ENCODE measurements around the gene SPAG8. TPM values are rescaled to one million over a fixed set of nuclear protein-coding genes. Genes with fewer than 3 reads are reported as not detected.
A peak's percentile ranks its signal among the peaks of the same experiment; 100 is the strongest.

The SPAG8 gene
- total RNA-seq, 1 donor from 2014 or later, result 3.2 TPM

DNA sequence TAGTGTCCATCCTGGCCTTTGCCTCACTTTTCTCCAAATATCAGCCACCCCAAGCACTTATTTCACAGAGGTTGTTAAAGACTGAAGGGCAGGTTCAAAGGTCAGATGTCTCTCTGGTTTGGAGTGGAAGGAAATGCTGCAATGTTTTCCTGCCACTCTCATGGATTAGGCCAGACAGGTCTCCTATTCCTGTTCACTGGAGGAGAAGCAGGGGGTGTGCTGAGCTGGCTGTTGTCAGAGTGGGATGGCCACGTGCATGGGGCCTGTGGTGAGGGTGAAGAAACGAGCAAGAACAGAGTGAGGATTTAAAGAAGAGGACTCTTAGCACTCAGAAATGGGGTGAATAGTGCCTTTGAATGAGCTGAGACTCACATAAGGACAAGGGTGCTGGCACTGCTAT is 23.7 kb upstream of the SPAG8 start:
- peaks cover 24% of the 10 kb centered on the region for H3K4me1 Mint-ChIP-seq (ENCODE audit: low read depth)
- H3K9me3 Mint-ChIP-seq (ENCODE audit: low read depth), result no peaks in the 10 kb centered on the region
- H3K36me3 Mint-ChIP-seq (ENCODE audit: insufficient read depth), result peaks cover 6% of the 10 kb centered on the region
- H3K27me3 Mint-ChIP-seq, result no peaks in the 10 kb centered on the region
- H3K27ac Mint-ChIP-seq, result no peak overlapping the region
- no peak overlapping the region for H3K4me3 Mint-ChIP-seq (ENCODE audit: low read depth)
- TF ChIP-seq, protein P1, sequence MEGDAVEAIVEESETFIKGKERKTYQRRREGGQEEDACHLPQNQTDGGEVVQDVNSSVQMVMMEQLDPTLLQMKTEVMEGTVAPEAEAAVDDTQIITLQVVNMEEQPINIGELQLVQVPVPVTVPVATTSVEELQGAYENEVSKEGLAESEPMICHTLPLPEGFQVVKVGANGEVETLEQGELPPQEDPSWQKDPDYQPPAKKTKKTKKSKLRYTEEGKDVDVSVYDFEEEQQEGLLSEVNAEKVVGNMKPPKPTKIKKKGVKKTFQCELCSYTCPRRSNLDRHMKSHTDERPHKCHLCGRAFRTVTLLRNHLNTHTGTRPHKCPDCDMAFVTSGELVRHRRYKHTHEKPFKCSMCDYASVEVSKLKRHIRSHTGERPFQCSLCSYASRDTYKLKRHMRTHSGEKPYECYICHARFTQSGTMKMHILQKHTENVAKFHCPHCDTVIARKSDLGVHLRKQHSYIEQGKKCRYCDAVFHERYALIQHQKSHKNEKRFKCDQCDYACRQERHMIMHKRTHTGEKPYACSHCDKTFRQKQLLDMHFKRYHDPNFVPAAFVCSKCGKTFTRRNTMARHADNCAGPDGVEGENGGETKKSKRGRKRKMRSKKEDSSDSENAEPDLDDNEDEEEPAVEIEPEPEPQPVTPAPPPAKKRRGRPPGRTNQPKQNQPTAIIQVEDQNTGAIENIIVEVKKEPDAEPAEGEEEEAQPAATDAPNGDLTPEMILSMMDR (IDR thresholded peaks at IDR 0.05; ENCODE audit: unreplicated experiment), result no peak
- no peak for DNase-seq (ENCODE audit: low spot score, unreplicated experiment)

DNA sequence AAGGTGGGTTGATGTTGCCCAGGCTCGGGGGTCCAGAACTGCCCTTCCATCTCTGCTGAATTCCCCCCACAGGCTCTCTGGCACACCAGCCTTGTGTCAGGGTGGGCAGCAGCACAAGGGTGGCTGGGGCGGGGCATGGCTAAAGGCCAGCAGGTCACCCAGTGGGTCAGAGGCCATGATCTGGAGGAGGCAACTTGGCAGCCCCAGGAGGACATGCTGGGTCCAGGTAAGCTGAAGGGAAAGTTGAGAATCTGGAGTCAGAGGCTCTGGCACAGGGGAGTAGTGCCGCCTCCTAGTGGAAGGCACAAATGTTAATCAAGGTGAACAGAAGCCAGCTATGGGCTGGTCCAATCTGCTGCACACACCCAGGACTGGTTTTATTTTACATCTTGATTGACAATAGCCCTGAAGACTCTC is 23.2 kb upstream of the SPAG8 start:
- no peak overlapping the region for H3K27ac Mint-ChIP-seq
- TF ChIP-seq, protein P1 (IDR thresholded peaks at IDR 0.05; ENCODE audit: unreplicated experiment), result peak; percentile 49
- H3K36me3 Mint-ChIP-seq (ENCODE audit: insufficient read depth), result peaks cover 6% of the 10 kb centered on the region
- peaks cover 24% of the 10 kb centered on the region for H3K4me1 Mint-ChIP-seq (ENCODE audit: low read depth)
- H3K9me3 Mint-ChIP-seq (ENCODE audit: low read depth), result no peaks in the 10 kb centered on the region
- no peaks in the 10 kb centered on the region for H3K27me3 Mint-ChIP-seq
- no peak overlapping the region for H3K4me3 Mint-ChIP-seq (ENCODE audit: low read depth)
- DNase-seq (ENCODE audit: low spot score, unreplicated experiment), result no peak

DNA sequence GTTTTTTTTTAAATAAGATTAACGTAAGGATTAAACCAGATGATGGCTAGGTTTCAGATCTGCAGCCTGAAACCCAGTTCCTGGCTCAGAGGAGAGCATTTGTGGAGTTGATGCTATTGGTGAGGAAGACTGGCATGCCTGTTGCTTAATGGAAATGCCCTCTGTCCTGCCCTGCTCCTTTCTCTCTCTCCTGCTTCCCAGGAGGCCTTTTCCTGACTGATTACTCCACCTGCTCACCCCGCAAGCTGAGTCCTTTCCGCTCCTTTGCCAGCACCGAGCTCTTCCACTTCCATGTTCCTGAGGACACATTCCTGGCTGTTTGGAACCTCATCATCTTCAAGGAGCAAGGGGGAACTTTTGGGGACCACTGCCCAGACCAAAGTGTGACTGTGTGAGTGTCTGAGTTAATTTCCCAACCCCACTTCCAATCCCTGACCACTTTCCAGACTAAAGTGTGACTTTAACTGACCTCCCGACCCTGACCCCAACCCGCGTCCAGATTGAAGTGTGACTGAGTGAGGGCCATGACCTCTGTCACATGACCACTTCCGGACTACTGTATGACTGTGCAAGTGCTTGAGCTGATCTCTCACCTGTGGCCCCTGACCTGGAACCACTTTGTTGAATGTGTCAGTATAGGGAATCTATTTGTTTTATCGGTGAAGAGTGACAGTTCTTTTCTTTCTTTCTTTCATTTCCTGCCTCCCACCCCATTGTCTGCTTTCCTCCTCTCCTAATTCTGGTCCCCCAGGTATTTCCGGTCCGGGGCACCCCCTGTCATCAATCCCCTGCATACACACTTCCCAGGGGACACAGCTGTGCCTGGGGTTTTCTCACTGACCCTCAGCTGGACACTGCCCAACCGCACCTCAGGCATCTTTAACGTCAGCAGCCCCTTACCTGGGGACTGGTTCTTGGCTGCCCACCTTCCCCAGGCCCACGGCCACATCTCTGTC is 22.5 kb upstream of the SPAG8 start:
- Mint-ChIP-seq H3K4me3 (ENCODE audit: low read depth) (no peak overlapping the region), H3K27me3 (no peaks in the 10 kb centered on the region), H3K4me1 (ENCODE audit: low read depth) (peaks cover 31% of the 10 kb centered on the region), H3K9me3 (ENCODE audit: low read depth) (no peaks in the 10 kb centered on the region), H3K36me3 (ENCODE audit: insufficient read depth) (peaks cover 3% of the 10 kb centered on the region), H3K27ac (peak overlapping the region; percentile 43)
- TF ChIP-seq, protein P1 (IDR thresholded peaks at IDR 0.05; ENCODE audit: unreplicated experiment), result no peak
- no peak for DNase-seq (ENCODE audit: low spot score, unreplicated experiment)

DNA sequence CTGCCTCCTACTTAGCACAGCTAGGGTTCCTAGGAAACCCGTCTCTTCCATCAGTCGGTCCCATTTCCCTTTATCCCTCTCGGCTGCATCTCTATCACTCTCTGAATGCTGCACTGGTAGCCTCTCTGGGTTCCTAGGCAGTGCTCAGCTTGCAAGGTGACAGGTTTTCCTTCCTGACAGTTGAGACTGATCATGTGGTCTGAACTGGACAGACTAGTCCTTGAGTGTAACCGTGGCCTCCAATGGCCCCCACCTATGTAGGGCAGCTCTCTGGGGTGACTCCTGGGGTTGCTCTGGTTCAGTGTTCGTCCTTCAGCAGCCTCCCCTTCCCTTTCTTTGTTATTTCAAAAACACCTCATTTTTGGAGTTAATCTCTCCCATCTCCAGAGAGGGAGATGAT is 20.8 kb upstream of the SPAG8 start:
- H3K4me1 Mint-ChIP-seq (ENCODE audit: low read depth), result peaks cover 39% of the 10 kb centered on the region
- H3K4me3 Mint-ChIP-seq (ENCODE audit: low read depth), result no peak overlapping the region
- no peak for DNase-seq (ENCODE audit: low spot score, unreplicated experiment)
- TF ChIP-seq, protein P1 (IDR thresholded peaks at IDR 0.05; ENCODE audit: unreplicated experiment), result no peak
- H3K9me3 Mint-ChIP-seq (ENCODE audit: low read depth), result no peaks in the 10 kb centered on the region
- peak overlapping the region; percentile 29 for H3K27ac Mint-ChIP-seq
- H3K36me3 Mint-ChIP-seq (ENCODE audit: insufficient read depth), result no peaks in the 10 kb centered on the region
- no peaks in the 10 kb centered on the region for H3K27me3 Mint-ChIP-seq

DNA sequence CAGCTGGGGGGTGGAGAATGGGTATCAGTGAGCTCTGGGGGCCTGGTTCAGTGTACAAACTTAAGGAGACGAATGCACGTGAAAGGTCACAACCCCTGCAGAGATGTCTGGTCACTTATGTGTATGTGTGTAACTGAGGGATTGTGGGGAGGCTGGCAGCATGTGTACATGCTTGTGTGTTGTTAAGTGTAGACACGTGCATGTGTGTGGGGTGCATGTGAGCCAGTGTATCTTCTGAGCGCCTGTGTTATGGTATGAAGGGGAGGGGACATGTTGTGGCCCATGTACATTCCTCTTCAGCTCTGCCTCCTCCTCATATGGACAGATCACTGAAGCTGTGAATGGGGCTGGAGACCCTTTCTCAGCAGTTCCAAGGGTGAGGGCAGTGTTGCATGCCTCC is 19.0 kb upstream of the SPAG8 start:
- H3K27me3 Mint-ChIP-seq, result peaks cover 3% of the 10 kb centered on the region
- TF ChIP-seq, protein P1 (IDR thresholded peaks at IDR 0.05; ENCODE audit: unreplicated experiment), result no peak
- H3K27ac Mint-ChIP-seq, result no peak overlapping the region
- H3K9me3 Mint-ChIP-seq (ENCODE audit: low read depth), result no peaks in the 10 kb centered on the region
- no peak for DNase-seq (ENCODE audit: low spot score, unreplicated experiment)
- peak overlapping the region; percentile 17 for H3K4me3 Mint-ChIP-seq (ENCODE audit: low read depth)
- peaks cover 39% of the 10 kb centered on the region for H3K4me1 Mint-ChIP-seq (ENCODE audit: low read depth)
- no peaks in the 10 kb centered on the region for H3K36me3 Mint-ChIP-seq (ENCODE audit: insufficient read depth)
